Right lobe of liver (tissue), 6 donors: Measurements from ENCODE around the gene LGI2. TPM values are rescaled to one million over a fixed set of nuclear protein-coding genes. Genes with fewer than 3 reads are reported as not detected.

Source experiments
- ATAC-seq, 4 donors: fragments of 200-7000 bp; cut with Tn5 transposase; one replicate each; pipeline ENCODE4 v1.9.1; 2020; ENCODE audit warnings: mild to moderate bottlenecking in 4 of 4, moderate library complexity in 4 of 4
- DNase-seq, 3 donors: peaks; one replicate each; pipeline ENCODE4 v3.0.0-alpha.2; 2020
- H3K27ac ChIP-seq, 3 donors: fragments of 200-600 bp; one replicate each; pipeline ENCODE4 v1.8.0; 2022
- H3K27me3 ChIP-seq, 2 donors: fragments of 200-600 bp; one replicate each; pipeline ENCODE4 v1.8.0; 2022
- H3K36me3 ChIP-seq, 4 donors: fragments of 200-600 bp; sonication (generic) in 1 of 4; one replicate each; pipeline versions ENCODE4 v1.5.1 to v1.8.0; 2017 to 2022; ENCODE audit warnings: control low read depth in 1 of 4
- H3K4me1 ChIP-seq, 4 donors: fragments of 200-600 bp; sonication (generic) in 1 of 4; one replicate each; pipeline versions ENCODE4 v1.5.1 to v1.8.0; 2017 to 2022; ENCODE audit warnings: control low read depth in 1 of 4
- H3K4me3 ChIP-seq, 3 donors: fragments of 200-600 bp; one replicate each; pipeline ENCODE4 v1.8.0; 2022
- H3K9me3 ChIP-seq, 4 donors: fragments of 200-600 bp; sonication (generic) in 1 of 4; one replicate each; pipeline versions ENCODE4 v1.5.1 to v1.8.0; 2017 to 2022; ENCODE audit warnings: control low read depth in 1 of 4
- POLR2A ChIP-seq: fragments of 450-650 bp; IDR thresholded peaks from one replicate; pipeline ENCODE4 v1.6.1; 2017; ENCODE audit warnings: antibody characterized with exemption, mild to moderate bottlenecking
- WGBS: methylation state at CpG from one replicate; pipeline ENCODE4 v1.1.6; 2018; ENCODE audit warnings: low coverage, low lambda C conversion rate; ENCODE audit not compliant: insufficient coverage; ENCODE audit errors: missing lambda C conversion rate; 5-methylcytosine and 5-hydroxymethylcytosine counted together
- intact Hi-C, 2 donors: fragments of 100-400 bp; cut with DNase I; formaldehyde crosslinking; loops; one replicate each; pipeline versions ENCODE4 v1.11.2 to v1.14.1; 2022
- total RNA-seq, 6 experiments: library from RNA; depleted of rRNA in 2 of 6; stranded (reverse); fragments of >200 nt in 2 of 6; fragmentation: NEBNext Ultra II Directional in 3 of 6; extraction: Animal tissue kit (Norgen Biotek cat#: 25700) in 3 of 6; gene quantifications; one replicate each; pipeline versions ENCODE4 v1.1.0 to v1.2.4, GENCODE V29; 2016 to 2023
- TF ChIP-seq, protein P1 (sequence below), 4 donors: fragments of 200-600 bp in 3 of 4; fragments of 450-650 bp in 1 of 4; IDR thresholded peaks; one replicate each; pipeline versions ENCODE4 v1.5.1 to v1.8.0; 2016 to 2022; ENCODE audit warnings: antibody characterized with exemption in 4 of 4, mild to moderate bottlenecking in 2 of 4
- donor health status: DM: no; HTN: yes; CAD: no.
- donor health status: DM: no; HTN: no; CAD: no.
- donor health status: DM: no; HTN: no; CAD: no.
- donor health status: DM: no; HTN: yes; CAD: no.
- donor health status: DM: no; HTN: yes; CAD: no.

Gene LGI2
- total RNA-seq, 6 experiments from 2014 or later, result 0.05 to 0.38 (median 0.22) TPM; not detected in 2

DNA sequence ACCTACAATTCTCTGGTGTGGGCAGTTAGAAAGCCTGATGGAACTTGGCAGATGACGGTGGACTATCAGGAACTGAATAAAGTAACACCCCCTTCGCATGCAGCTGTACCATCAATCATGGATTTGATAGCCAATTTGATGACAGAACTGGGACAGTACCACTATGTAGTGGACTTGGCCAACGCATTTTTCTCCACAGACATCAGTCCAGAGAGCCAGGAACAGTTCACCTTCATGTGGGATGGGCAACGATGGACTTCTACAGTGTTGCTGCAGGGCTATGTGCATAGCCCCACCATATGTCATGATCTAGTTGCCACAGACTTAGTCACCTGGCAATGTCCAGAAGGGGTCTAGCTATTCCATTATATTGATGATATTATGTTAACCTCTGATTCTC is 63.4 kb downstream of the LGI2 start:
- 100% methylated on average over 2 of the region's 4 CpGs for WGBS
- intact Hi-C loops, result no loop called here
- Histone ChIP-seq H3K27me3 (no peaks in the 10 kb centered on the region), H3K9me3 (no peaks in the 10 kb centered on the region), H3K36me3 (no peaks in the 10 kb centered on the region), H3K4me3 (no peak overlapping the region), H3K4me1 (no peaks in the 10 kb centered on the region), H3K27ac (no peak overlapping the region)
- no peak for ATAC-seq
- TF ChIP-seq POLR2A, result no peak
- TF ChIP-seq, protein P1, sequence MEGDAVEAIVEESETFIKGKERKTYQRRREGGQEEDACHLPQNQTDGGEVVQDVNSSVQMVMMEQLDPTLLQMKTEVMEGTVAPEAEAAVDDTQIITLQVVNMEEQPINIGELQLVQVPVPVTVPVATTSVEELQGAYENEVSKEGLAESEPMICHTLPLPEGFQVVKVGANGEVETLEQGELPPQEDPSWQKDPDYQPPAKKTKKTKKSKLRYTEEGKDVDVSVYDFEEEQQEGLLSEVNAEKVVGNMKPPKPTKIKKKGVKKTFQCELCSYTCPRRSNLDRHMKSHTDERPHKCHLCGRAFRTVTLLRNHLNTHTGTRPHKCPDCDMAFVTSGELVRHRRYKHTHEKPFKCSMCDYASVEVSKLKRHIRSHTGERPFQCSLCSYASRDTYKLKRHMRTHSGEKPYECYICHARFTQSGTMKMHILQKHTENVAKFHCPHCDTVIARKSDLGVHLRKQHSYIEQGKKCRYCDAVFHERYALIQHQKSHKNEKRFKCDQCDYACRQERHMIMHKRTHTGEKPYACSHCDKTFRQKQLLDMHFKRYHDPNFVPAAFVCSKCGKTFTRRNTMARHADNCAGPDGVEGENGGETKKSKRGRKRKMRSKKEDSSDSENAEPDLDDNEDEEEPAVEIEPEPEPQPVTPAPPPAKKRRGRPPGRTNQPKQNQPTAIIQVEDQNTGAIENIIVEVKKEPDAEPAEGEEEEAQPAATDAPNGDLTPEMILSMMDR (IDR thresholded peaks at IDR 0.05), result no peak
- DNase-seq, result no peak

DNA sequence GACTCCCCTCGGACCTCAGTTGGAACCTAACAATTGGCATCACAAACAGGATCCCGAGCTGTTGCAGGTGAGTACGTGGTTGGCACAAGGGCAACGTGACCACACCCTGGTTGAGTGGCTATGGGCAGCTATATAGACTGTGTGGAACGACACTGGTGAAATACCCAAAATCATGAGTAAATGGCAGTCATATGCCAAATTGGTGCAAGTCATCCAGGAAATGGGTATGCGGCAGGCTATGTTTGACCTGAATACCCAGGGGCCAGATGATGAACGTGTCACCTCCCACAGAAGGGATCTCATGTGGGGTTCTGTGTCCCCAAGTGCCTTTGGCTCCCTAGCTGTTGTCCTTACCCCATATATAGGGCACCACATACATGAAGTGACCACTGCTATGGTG is 64.7 kb downstream of the LGI2 start:
- no peaks in the 10 kb centered on the region for H3K27me3 ChIP-seq
- H3K4me3 ChIP-seq, result no peak overlapping the region
- H3K9me3 ChIP-seq, result no peaks in the 10 kb centered on the region
- ATAC-seq, result no peak
- H3K36me3 ChIP-seq, result no peaks in the 10 kb centered on the region
- DNase-seq, result no peak
- H3K4me1 ChIP-seq, result no peaks in the 10 kb centered on the region
- 98% methylated on average over 5 of the region's 7 CpGs for WGBS
- intact Hi-C loops, result no loop called here
- TF ChIP-seq, protein P1 (IDR thresholded peaks at IDR 0.05), result no peak
- TF ChIP-seq POLR2A, result no peak
- no peak overlapping the region for H3K27ac ChIP-seq

DNA sequence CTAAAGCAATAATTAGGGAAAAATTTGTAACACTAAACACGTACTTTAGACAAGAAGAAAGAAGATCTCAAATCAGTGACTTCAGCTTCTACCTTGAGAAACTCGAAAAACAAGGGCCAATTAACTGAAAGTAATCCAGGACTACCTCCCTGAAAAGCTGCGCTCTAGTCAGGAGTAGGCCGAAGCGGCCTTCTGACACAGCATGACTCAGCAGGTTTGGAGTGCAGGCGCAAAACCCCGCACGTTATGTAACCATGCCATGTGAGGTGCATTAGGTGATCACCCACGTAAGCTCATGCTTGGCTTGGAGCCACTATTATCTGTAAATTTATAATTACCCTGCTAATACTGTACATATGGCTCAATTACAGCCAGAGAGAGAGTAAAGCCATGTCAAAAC is 65.1 kb downstream of the LGI2 start:
- no peaks in the 10 kb centered on the region for H3K27me3 ChIP-seq
- H3K4me3 ChIP-seq, result no peak overlapping the region
- WGBS, result 43% methylated on average over 4 of the region's 9 CpGs
- no peaks in the 10 kb centered on the region for H3K4me1 ChIP-seq
- intact Hi-C loops, result no loop called here
- H3K36me3 ChIP-seq, result no peaks in the 10 kb centered on the region
- no peak overlapping the region for H3K27ac ChIP-seq
- ATAC-seq (no peak), DNase-seq (no peak)
- H3K9me3 ChIP-seq, result no peaks in the 10 kb centered on the region
- TF ChIP-seq POLR2A, result no peak
- TF ChIP-seq, protein P1 (IDR thresholded peaks at IDR 0.05), result no peak

DNA sequence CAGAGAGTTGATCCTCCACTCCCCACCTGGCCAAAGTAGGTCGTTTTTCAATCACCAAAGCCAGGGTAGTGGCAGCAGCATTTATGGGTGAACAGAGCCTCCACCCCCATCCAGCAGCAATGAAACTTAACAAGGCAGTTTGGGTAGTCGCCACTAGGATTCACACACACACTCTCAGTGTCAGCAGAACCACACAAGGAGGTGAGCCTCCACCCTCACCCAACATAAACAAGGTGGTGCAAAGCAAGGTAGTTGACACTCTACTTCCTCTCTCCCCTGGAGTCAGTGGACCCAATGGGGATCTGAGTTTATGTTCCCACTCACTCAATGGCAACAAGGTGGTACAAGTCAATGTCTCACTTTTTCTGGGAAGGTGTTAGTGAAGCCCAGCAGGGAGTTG is 67.5 kb downstream of the LGI2 start:
- WGBS, result 20% methylated on average over 1 of the region's 2 CpGs
- Histone ChIP-seq H3K36me3 (no peaks in the 10 kb centered on the region), H3K27ac (no peak overlapping the region), H3K27me3 (no peaks in the 10 kb centered on the region), H3K4me1 (no peaks in the 10 kb centered on the region), H3K4me3 (no peak overlapping the region), H3K9me3 (no peaks in the 10 kb centered on the region)
- ATAC-seq (no peak), DNase-seq (no peak)
- TF ChIP-seq POLR2A, result no peak
- intact Hi-C loops, result no loop called here

DNA sequence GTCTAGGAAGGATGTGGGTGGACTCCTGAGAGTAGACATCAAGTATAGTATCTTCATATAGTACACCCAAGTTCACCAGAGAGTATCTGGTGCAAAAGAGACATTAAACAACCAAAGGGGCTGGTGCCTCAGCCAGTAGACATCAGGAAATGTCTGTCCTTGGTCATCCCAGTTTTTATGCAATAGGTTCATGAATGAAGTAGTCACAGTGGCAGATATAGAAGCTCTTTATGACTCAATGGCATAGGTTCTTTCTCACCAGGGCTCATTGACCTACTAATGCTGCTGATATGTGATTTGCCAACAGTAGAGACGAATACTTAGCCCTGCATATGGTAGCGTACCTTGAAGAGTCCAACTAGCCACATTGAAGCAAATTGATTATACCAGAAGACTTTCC is 72.9 kb downstream of the LGI2 start:
- 58% methylated on average over 2 of the region's 2 CpGs for WGBS
- no peak for ATAC-seq
- intact Hi-C loops, result no loop called here

More for the DNA sequence above, 72.9 kb downstream of the LGI2 start:
- H3K27me3 ChIP-seq, result no peaks in the 10 kb centered on the region
- H3K36me3 ChIP-seq, result no peaks in the 10 kb centered on the region
- no peaks in the 10 kb centered on the region for H3K9me3 ChIP-seq
- no peaks in the 10 kb centered on the region for H3K4me1 ChIP-seq
- TF ChIP-seq, protein P1 (IDR thresholded peaks at IDR 0.05), result no peak
- no peak for TF ChIP-seq POLR2A
- no peak for DNase-seq
- H3K4me3 ChIP-seq, result no peak overlapping the region
- H3K27ac ChIP-seq, result no peak overlapping the region
